H9 (cell line): ENCODE results near the gene KRT80. TPM values are rescaled to one million over a fixed set of nuclear protein-coding genes. Genes with fewer than 3 reads are reported as not detected.

Experiments
- DNase-seq: peaks from one replicate; pipeline ENCODE4 v3.0.0-alpha.2; 2017
- H2AFZ ChIP-seq: one replicate; pipeline ENCODE4 v1.6.1; 2013; ENCODE audit warnings: mild to moderate bottlenecking, low read length, control low read depth, moderate library complexity
- H2AK5ac ChIP-seq: 2 replicates; pipeline ENCODE4 v1.6.1; 2013; ENCODE audit warnings: low read length, control low read depth, mixed read lengths; ENCODE audit not compliant: insufficient read length
- H2BK120ac ChIP-seq: one replicate; pipeline ENCODE4 v1.6.1; 2013; ENCODE audit warnings: low read depth, mild to moderate bottlenecking, low read length, control low read depth, inconsistent platforms; ENCODE audit not compliant: poor library complexity, severe bottlenecking
- H2BK12ac ChIP-seq: 2 replicates; pipeline ENCODE4 v1.6.1; 2013; ENCODE audit warnings: low read length, control low read depth, mixed read lengths, low read depth; ENCODE audit not compliant: insufficient read length
- H2BK15ac ChIP-seq: 2 replicates; pipeline ENCODE4 v1.6.1; 2013; ENCODE audit warnings: low read depth, low read length, control low read depth
- H2BK20ac ChIP-seq: one replicate; pipeline ENCODE4 v1.6.1; 2013; ENCODE audit warnings: low read depth, mild to moderate bottlenecking, low read length, control low read depth, inconsistent platforms; ENCODE audit not compliant: poor library complexity, severe bottlenecking
- H2BK5ac ChIP-seq: 2 replicates; pipeline ENCODE4 v1.6.1; 2013; ENCODE audit warnings: low read length, control low read depth, mixed read lengths; ENCODE audit not compliant: insufficient read length
- H3K14ac ChIP-seq: 2 replicates; pipeline ENCODE4 v1.6.1; 2013; ENCODE audit warnings: low read length, control low read depth; ENCODE audit not compliant: insufficient read depth
- H3K18ac ChIP-seq: 2 replicates; pipeline ENCODE4 v1.6.1; 2013; ENCODE audit warnings: low read depth, mild to moderate bottlenecking, mixed read lengths, low read length, control low read depth; ENCODE audit not compliant: insufficient read length
- H3K23ac ChIP-seq: 2 replicates; pipeline ENCODE4 v1.6.1; 2013; ENCODE audit warnings: low read length, control low read depth, mixed read lengths, low read depth; ENCODE audit not compliant: insufficient read length
- H3K23me2 ChIP-seq: 2 replicates; pipeline ENCODE4 v1.6.1; 2013; ENCODE audit warnings: low read depth, mild to moderate bottlenecking, mixed read lengths, low read length, control low read depth; ENCODE audit not compliant: insufficient read length, poor library complexity, severe bottlenecking
- H3K27ac ChIP-seq: 2 replicates; pipeline ENCODE4 v1.5.1; 2013; ENCODE audit warnings: low read length, control low read depth, mixed read lengths, low read depth; ENCODE audit not compliant: insufficient read length
- H3K27me3 ChIP-seq: 2 replicates; pipeline ENCODE4 v1.6.1; 2013; ENCODE audit warnings: low read length, control low read depth, inconsistent platforms; ENCODE audit not compliant: insufficient read depth
- H3K4ac ChIP-seq: 2 replicates; pipeline ENCODE4 v1.6.1; 2013; ENCODE audit warnings: low read depth, mild to moderate bottlenecking, control low read depth, inconsistent platforms, low read length, moderate library complexity
- H3K4me1 ChIP-seq: 2 replicates; pipeline ENCODE4 v1.6.1; 2013; ENCODE audit warnings: low read length, control low read depth, inconsistent platforms; ENCODE audit not compliant: insufficient read depth
- H3K4me2 ChIP-seq: 2 replicates; pipeline ENCODE4 v1.6.1; 2013; ENCODE audit warnings: low read length, control low read depth, mixed read lengths; ENCODE audit not compliant: insufficient read length, insufficient read depth
- H3K56ac ChIP-seq: 2 replicates; pipeline ENCODE4 v1.6.1; 2013; ENCODE audit warnings: low read depth, mild to moderate bottlenecking, mixed read lengths, low read length, control low read depth; ENCODE audit not compliant: insufficient read length
- H3K79me1 ChIP-seq: 2 replicates; pipeline ENCODE4 v1.6.1; 2013; ENCODE audit warnings: low read depth, mild to moderate bottlenecking, moderate library complexity, low read length, control low read depth, inconsistent platforms; ENCODE audit not compliant: insufficient read depth, poor library complexity, severe bottlenecking
- H3K79me2 ChIP-seq: 2 replicates; pipeline ENCODE4 v1.6.1; 2013; ENCODE audit warnings: low read length, control low read depth, inconsistent platforms; ENCODE audit not compliant: insufficient read depth
- H3K9ac ChIP-seq: 2 replicates; pipeline ENCODE4 v1.6.1; 2013; ENCODE audit warnings: low read length, control low read depth, mixed read lengths; ENCODE audit not compliant: insufficient read length; ENCODE audit errors: extremely low read depth
- H3K9me3 ChIP-seq: one replicate; pipeline ENCODE4 v1.6.1; 2013; ENCODE audit warnings: low read depth, low read length, inconsistent platforms; ENCODE audit not compliant: control insufficient read depth
- H3T11ph ChIP-seq: one replicate; pipeline ENCODE4 v1.6.1; 2013; ENCODE audit warnings: mild to moderate bottlenecking, low read length, control low read depth, inconsistent platforms
- H4K20me1 ChIP-seq: one replicate; pipeline ENCODE4 v1.6.1; 2013; ENCODE audit not compliant: control insufficient read depth, insufficient read length, insufficient read depth
- H4K5ac ChIP-seq: 2 replicates; pipeline ENCODE4 v1.6.1; 2013; ENCODE audit warnings: low read depth, mild to moderate bottlenecking, mixed read lengths, low read length, control low read depth; ENCODE audit not compliant: insufficient read length
- H4K8ac ChIP-seq: replicated peaks from 2 replicates; pipeline ENCODE4 v1.6.1; 2013; ENCODE audit warnings: low read length, control low read depth, mixed read lengths, low read depth; ENCODE audit not compliant: insufficient read length
- H4K91ac ChIP-seq: 2 replicates; pipeline ENCODE4 v1.6.1; 2013; ENCODE audit warnings: low read depth, mild to moderate bottlenecking, moderate library complexity, mixed read lengths, low read length, control low read depth; ENCODE audit not compliant: insufficient read length
- H3K27ac Mint-ChIP-seq, 3 experiments: 2 replicates in 2 of 3; 3 replicates in 1 of 3; pipeline ENCODE4 v1.8.0; 2020 to 2021; ENCODE audit warnings: mixed read lengths in 3 of 3, mild to moderate bottlenecking in 1 of 3, moderate library complexity in 1 of 3
- H3K27me3 Mint-ChIP-seq: 2 replicates; pipeline ENCODE4 v1.8.0; 2021; ENCODE audit warnings: low read depth, mild to moderate bottlenecking, moderate library complexity, mixed read lengths
- H3K36me3 Mint-ChIP-seq, 3 experiments: 2 replicates in 2 of 3; 3 replicates in 1 of 3; pipeline ENCODE4 v1.8.0; 2020 to 2021; ENCODE audit warnings: low read depth in 3 of 3, mixed read lengths in 3 of 3; ENCODE audit not compliant: insufficient read depth in 1 of 3
- H3K4me1 Mint-ChIP-seq, 2 experiments: 2 replicates each; pipeline ENCODE4 v1.8.0; 2020; ENCODE audit warnings: mixed read lengths in 2 of 2
- H3K4me3 Mint-ChIP-seq, 2 experiments: 2 replicates in 1 of 2; 3 replicates in 1 of 2; pipeline ENCODE4 v1.8.0; 2020 to 2021; ENCODE audit warnings: mild to moderate bottlenecking in 2 of 2, mixed read lengths in 2 of 2, moderate library complexity in 1 of 2
- H3K9me3 Mint-ChIP-seq, 2 experiments: 2 replicates in 1 of 2; 3 replicates in 1 of 2; pipeline ENCODE4 v1.8.0; 2020; ENCODE audit warnings: mild to moderate bottlenecking in 2 of 2, mixed read lengths in 2 of 2, moderate library complexity in 1 of 2
- CTCF ChIP-seq: fragments of 200-600 bp; sonication (generic); conservative IDR thresholded peaks from 3 replicates; pipeline ENCODE4 v1.8.0; 2021; ENCODE audit warnings: antibody characterized with exemption, mild to moderate bottlenecking
- WGBS: extraction: QIAGEN DNeasy Blood & Tissue Kit; methylation state at CpG from one replicate; pipeline ENCODE4 v1.1.7; 2013; ENCODE audit warnings: missing lambda C conversion rate, low lambda C conversion rate, mixed read lengths; ENCODE audit not compliant: insufficient read length; ENCODE audit errors: extremely low coverage; 5-methylcytosine and 5-hydroxymethylcytosine counted together
- total RNA-seq: library from RNA; stranded (reverse); gene quantifications from 2 replicates; pipeline ENCODE4 v1.2.1, GENCODE V29; 2021

The KRT80 gene
- total RNA-seq, 1 experiment from 2014 or later = not detected

GRCh38 chr12:52197371-52198231 lies 5.8 kb upstream of the KRT80 start:
- H4K8ac ChIP-seq = no peak overlapping the region
- H3K27ac ChIP-seq = no peak overlapping the region
- no peak overlapping the region for H2AFZ ChIP-seq
- Mint-ChIP-seq H3K27me3 (peaks cover 1% of the 10 kb centered on the region), H3K9me3 (no peaks in the 10 kb centered on the region), H3K27ac (peak overlapping the region in 1 of 3 experiments; percentile 48; a peak in 1 of 7 replicates), H3K4me3 (no peak overlapping the region), H3K36me3 (no peaks in the 10 kb centered on the region; a peak in 1 of 7 replicates), H3K4me1 (peaks cover 17 to 45% of the 10 kb centered on the region in 2 experiments)
- H3K79me1 ChIP-seq = no peaks in the 10 kb centered on the region
- no peak overlapping the region for H2BK5ac ChIP-seq
- no peak overlapping the region for H3K4ac ChIP-seq
- H4K5ac ChIP-seq = no peak overlapping the region
- no peak overlapping the region for H3K9ac ChIP-seq
- no peak overlapping the region for H2BK20ac ChIP-seq
- H3K4me2 ChIP-seq = no peak overlapping the region
- H4K91ac ChIP-seq = no peak overlapping the region
- no peaks in the 10 kb centered on the region for H3K9me3 ChIP-seq
- WGBS = no CpG with 5 or more reads among the region's 11 CpGs
- H2BK15ac ChIP-seq = no peak overlapping the region
- H3K27me3 ChIP-seq = no peaks in the 10 kb centered on the region
- H3K79me2 ChIP-seq = no peaks in the 10 kb centered on the region
- H2BK12ac ChIP-seq = no peak overlapping the region
- DNase-seq = no peak
- H3K14ac ChIP-seq = no peak overlapping the region; the same call in 1 of the 2 replicates
- no peak overlapping the region for H3T11ph ChIP-seq
- peaks cover 2% of the 10 kb centered on the region; the same call in 1 of the 2 replicates for H3K4me1 ChIP-seq
- H4K20me1 ChIP-seq = no peaks in the 10 kb centered on the region
- TF ChIP-seq CTCF = no peak
- no peak overlapping the region for H3K18ac ChIP-seq
- H2BK120ac ChIP-seq = no peak overlapping the region
- H3K56ac ChIP-seq = no peak overlapping the region
- H3K23ac ChIP-seq = no peak overlapping the region
- no peak overlapping the region for H2AK5ac ChIP-seq
- no peaks in the 10 kb centered on the region for H3K23me2 ChIP-seq
